ENCODE results near the gene TTC24.
"Not testable (repeated sequence)": the region's sequence is repeated elsewhere in the genome, so short reads cannot be mapped to it uniquely, and the experiment has no call there.

TTC24 gene

GRCh38 chr1:156547982-156548381 lies 31.5 kb upstream of the TTC24 start:
- TF ChIP-seq CTCF (IDR thresholded peaks at IDR 0.05; ENCODE audit: control insufficient read depth, extremely low read depth, insufficient read depth) = no peak
- H3K4me3 ChIP-seq (ENCODE audit: low read depth, low read length) = no peak overlapping the region
- DNase-seq (ENCODE audit: low read depth) = no peak

GRCh38 chr1:156549390-156549789 lies 30.1 kb upstream of the TTC24 start:
- TF ChIP-seq CTCF (IDR thresholded peaks at IDR 0.05; ENCODE audit: control insufficient read depth, extremely low read depth, insufficient read depth) = no peak
- DNase-seq (ENCODE audit: low read depth) = no peak
- H3K4me3 ChIP-seq (ENCODE audit: low read depth, low read length) = no peak overlapping the region

GRCh38 chr1:156549831-156550230 lies 29.7 kb upstream of the TTC24 start:
- no peak for DNase-seq (ENCODE audit: low read depth)
- no peak for TF ChIP-seq CTCF (IDR thresholded peaks at IDR 0.05; ENCODE audit: control insufficient read depth, extremely low read depth, insufficient read depth)

GRCh38 chr1:156550346-156550745 lies 29.2 kb upstream of the TTC24 start:
- no peak for DNase-seq (ENCODE audit: low read depth)
- no peak for TF ChIP-seq CTCF (IDR thresholded peaks at IDR 0.05; ENCODE audit: control insufficient read depth, extremely low read depth, insufficient read depth)
- no peak overlapping the region for H3K4me3 ChIP-seq (ENCODE audit: low read depth, low read length)

More at GRCh38 chr1:156549831-156550230, 29.7 kb upstream of the TTC24 start:
- H3K4me3 ChIP-seq (ENCODE audit: low read depth, low read length) = no peak overlapping the region

- no peak for TF ChIP-seq CTCF (IDR thresholded peaks at IDR 0.05; ENCODE audit: control insufficient read depth, extremely low read depth, insufficient read depth)
- DNase-seq (ENCODE audit: low read depth) = no peak
- no peak overlapping the region for H3K4me3 ChIP-seq (ENCODE audit: low read depth, low read length)
These were observed 28.4 kb upstream of the TTC24 start for GRCh38 chr1:156551066-156551643.

- no peak for TF ChIP-seq CTCF (IDR thresholded peaks at IDR 0.05; ENCODE audit: control insufficient read depth, extremely low read depth, insufficient read depth)
- H3K4me3 ChIP-seq (ENCODE audit: low read depth, low read length) = no peak overlapping the region
- DNase-seq (ENCODE audit: low read depth) = no peak
These were observed 27.7 kb upstream of the TTC24 start for GRCh38 chr1:156551869-156552268.

GRCh38 chr1:156552518-156552917 lies 27.0 kb upstream of the TTC24 start:
- no peak for TF ChIP-seq CTCF (IDR thresholded peaks at IDR 0.05; ENCODE audit: control insufficient read depth, extremely low read depth, insufficient read depth)
- no peak for DNase-seq (ENCODE audit: low read depth)
- no peak overlapping the region for H3K4me3 ChIP-seq (ENCODE audit: low read depth, low read length)

- H3K4me3 ChIP-seq (ENCODE audit: low read depth, low read length); DNase-seq (ENCODE audit: low read depth): not testable (repeated sequence)
These were observed 26.6 kb upstream of the TTC24 start for GRCh38 chr1:156552937-156553336.

All from LNCaP clone FGC (cell line).